DOHH2 (cell line): Measurements from ENCODE around the gene ZSCAN1.

Experiments
- H3F3A ChIP-seq: fragments of 200-600 bp; sonication (generic), shearing (Covaris generic); 2 replicates; pipeline ENCODE4 v1.6.0; 2016; ENCODE audit warnings: antibody characterized with exemption, mild to moderate bottlenecking; ENCODE audit not compliant: control insufficient read depth, insufficient read depth
- H3K27ac ChIP-seq: fragments of 200-600 bp; sonication (generic); 2 replicates; pipeline ENCODE4 v1.5.1; 2014; ENCODE audit warnings: low read depth, mild to moderate bottlenecking, low read length, moderate library complexity
- H3K27me3 ChIP-seq: fragments of 200-600 bp; sonication (generic); 2 replicates; pipeline ENCODE4 v1.6.1; 2014; ENCODE audit warnings: mild to moderate bottlenecking, low read length, mixed read lengths; ENCODE audit not compliant: control insufficient read depth
- H3K36me3 ChIP-seq: fragments of 200-600 bp; sonication (generic); 2 replicates; pipeline ENCODE4 v1.6.1; 2014; ENCODE audit warnings: mild to moderate bottlenecking, low read length, moderate library complexity, mixed read lengths; ENCODE audit not compliant: control insufficient read depth
- H3K4me1 ChIP-seq: fragments of 200-600 bp; sonication (generic); 2 replicates; pipeline ENCODE4 v1.6.1; 2014; ENCODE audit warnings: mild to moderate bottlenecking, low read length, mixed read lengths; ENCODE audit not compliant: control insufficient read depth
- H3K4me2 ChIP-seq: fragments of 200-600 bp; sonication (generic); 2 replicates; pipeline ENCODE4 v1.6.0; 2014; ENCODE audit warnings: mild to moderate bottlenecking, low read length, moderate library complexity
- H3K4me3 ChIP-seq: fragments of 200-600 bp; sonication (generic); 2 replicates; pipeline ENCODE4 v1.5.1; 2014; ENCODE audit warnings: mild to moderate bottlenecking, low read length, mixed read lengths
- H3K79me2 ChIP-seq: fragments of 200-600 bp; sonication (generic); 2 replicates; pipeline ENCODE4 v1.6.1; 2014; ENCODE audit warnings: mild to moderate bottlenecking, low read length, mixed read lengths; ENCODE audit not compliant: control insufficient read depth
- H3K9me2 ChIP-seq: fragments of 200-600 bp; sonication (generic); replicated peaks from 2 replicates; pipeline ENCODE4 v1.6.1; 2014; ENCODE audit warnings: mild to moderate bottlenecking, low read length, mixed read lengths; ENCODE audit not compliant: control insufficient read depth
- H3K9me3 ChIP-seq: fragments of 200-600 bp; sonication (generic); 2 replicates; pipeline ENCODE4 v1.6.1; 2014; ENCODE audit warnings: antibody characterized with exemption, low read length, mixed read lengths; ENCODE audit not compliant: control insufficient read depth, insufficient read depth
- H4K20me1 ChIP-seq: fragments of 200-600 bp; sonication (generic); 2 replicates; pipeline ENCODE4 v1.6.0; 2014; ENCODE audit warnings: low read depth, mild to moderate bottlenecking, antibody characterized with exemption, low read length, moderate library complexity; ENCODE audit not compliant: control insufficient read depth, insufficient read depth
- CTCF ChIP-seq: fragments of 200-600 bp; sonication (generic); IDR thresholded peaks from one replicate; pipeline ENCODE4 v1.5.1; 2014; ENCODE audit warnings: antibody characterized with exemption, mild to moderate bottlenecking, low read depth, low read length; ENCODE audit not compliant: poor library complexity, severe bottlenecking
- EZH2phosphoT487 ChIP-seq: fragments of 200-600 bp; sonication (generic); IDR thresholded peaks from 2 replicates; pipeline ENCODE4 v1.6.1; 2017; ENCODE audit warnings: borderline replicate concordance, mild to moderate bottlenecking, antibody characterized with exemption, low read length, moderate library complexity, mixed read lengths

ZSCAN1 gene

GRCh38 chr19:58045411-58046050 is 11.7 kb downstream of the ZSCAN1 start:
- Histone ChIP-seq H3K4me3 (no peak overlapping the region), H3F3A (no peaks in the 10 kb centered on the region), H3K27me3 (no peaks in the 10 kb centered on the region), H3K4me2 (no peak overlapping the region), H4K20me1 (no peaks in the 10 kb centered on the region), H3K9me2 (no peaks in the 10 kb centered on the region), H3K27ac (no peak overlapping the region), H3K36me3 (no peaks in the 10 kb centered on the region), H3K4me1 (no peaks in the 10 kb centered on the region), H3K9me3 (peaks cover 37% of the 10 kb centered on the region; the same call in 1 of the 2 replicates), H3K79me2 (no peaks in the 10 kb centered on the region)
- TF ChIP-seq CTCF: no peak
- TF ChIP-seq EZH2phosphoT487: no peak

GRCh38 chr19:58046856-58047255 is 13.0 kb downstream of the ZSCAN1 start:
- Histone ChIP-seq H3K79me2 (no peaks in the 10 kb centered on the region), H3K9me3 (peaks cover 47% of the 10 kb centered on the region; the same call in 1 of the 2 replicates), H3K4me1 (no peaks in the 10 kb centered on the region), H3F3A (no peaks in the 10 kb centered on the region), H4K20me1 (no peaks in the 10 kb centered on the region), H3K4me3 (no peak overlapping the region), H3K9me2 (no peaks in the 10 kb centered on the region), H3K27me3 (no peaks in the 10 kb centered on the region), H3K27ac (no peak overlapping the region), H3K36me3 (no peaks in the 10 kb centered on the region), H3K4me2 (no peak overlapping the region)
- TF ChIP-seq CTCF (no peak), EZH2phosphoT487 (no peak)

GRCh38 chr19:58047672-58048071 is 13.8 kb downstream of the ZSCAN1 start:
- no peak overlapping the region for H3K4me3 ChIP-seq
- no peaks in the 10 kb centered on the region for H3K9me2 ChIP-seq
- H3F3A ChIP-seq: no peaks in the 10 kb centered on the region
- no peak overlapping the region for H3K4me2 ChIP-seq
- no peaks in the 10 kb centered on the region for H3K27me3 ChIP-seq
- no peaks in the 10 kb centered on the region for H4K20me1 ChIP-seq
- H3K79me2 ChIP-seq: no peaks in the 10 kb centered on the region
- H3K9me3 ChIP-seq: peaks cover 52% of the 10 kb centered on the region; the same call in 1 of the 2 replicates
- H3K36me3 ChIP-seq: no peaks in the 10 kb centered on the region
- TF ChIP-seq CTCF: no peak
- TF ChIP-seq EZH2phosphoT487: no peak
- no peaks in the 10 kb centered on the region for H3K4me1 ChIP-seq
- no peak overlapping the region for H3K27ac ChIP-seq
